HCT116 (cell line): Measurements from ENCODE around the gene APP.

Experiments
- ATF3 ChIP-seq: IDR thresholded peaks from 2 replicates; pipeline ENCODE4 v1.6.1; 2012
- CEBPB ChIP-seq: IDR thresholded peaks from 2 replicates; pipeline ENCODE4 v1.6.1; 2012; ENCODE audit warnings: low read depth
- CTCF ChIP-seq, 3 experiments: fragments of 200-600 bp in 1 of 3; sonication (generic) in 1 of 3; IDR thresholded peaks in 2 of 3; conservative IDR thresholded peaks in 1 of 3; 2 replicates each; pipeline ENCODE4 v1.5.1; 2012 to 2017; ENCODE audit warnings: low read depth in 2 of 3, low read length in 2 of 3, antibody characterized with exemption in 1 of 3, borderline replicate concordance in 1 of 3, control low read depth in 1 of 3, mild to moderate bottlenecking in 1 of 3, mixed read lengths in 1 of 3, mixed run types in 1 of 3, moderate library complexity in 1 of 3; ENCODE audit not compliant: insufficient read depth in 1 of 3
- EGR1 ChIP-seq: IDR thresholded peaks from 2 replicates; pipeline ENCODE4 v1.6.1; 2012; ENCODE audit warnings: low read depth
- EZH2 ChIP-seq: fragments of 200-600 bp; sonication (generic); IDR thresholded peaks from 2 replicates; pipeline ENCODE4 v1.6.1; 2017; ENCODE audit warnings: antibody characterized with exemption, mixed run types
- EZH2phosphoT487 ChIP-seq: fragments of 200-600 bp; IDR thresholded peaks from 2 replicates; pipeline ENCODE4 v1.6.1; 2018; ENCODE audit warnings: antibody characterized with exemption, borderline replicate concordance
- FOSL1 ChIP-seq: IDR thresholded peaks from 2 replicates; pipeline ENCODE4 v1.6.1; 2012; ENCODE audit warnings: low read depth
- MAX ChIP-seq: IDR thresholded peaks from 2 replicates; pipeline ENCODE4 v1.6.1; 2012
- POLR2A ChIP-seq: IDR thresholded peaks from 2 replicates; pipeline ENCODE4 v1.7.0; 2011; ENCODE audit warnings: borderline replicate concordance; ENCODE audit not compliant: insufficient read depth, insufficient read length; ENCODE audit errors: extremely low read depth
- POLR2AphosphoS5 ChIP-seq: IDR thresholded peaks from 2 replicates; pipeline ENCODE4 v1.6.1; 2011; ENCODE audit warnings: mild to moderate bottlenecking, low read depth, low read length, moderate library complexity
- REST ChIP-seq: IDR thresholded peaks from 2 replicates; pipeline ENCODE4 v1.6.1; 2012; ENCODE audit warnings: low read depth
- YY1 ChIP-seq: IDR thresholded peaks from 2 replicates; pipeline ENCODE4 v1.6.1; 2011; ENCODE audit warnings: low read length, low read depth, moderate library complexity, mild to moderate bottlenecking; ENCODE audit not compliant: insufficient replicate concordance; ENCODE audit errors: extremely low read depth
- ZFX ChIP-seq: fragments of 450-650 bp; IDR thresholded peaks from 2 replicates; pipeline ENCODE4 v1.6.1; 2017

GRCh38 chr21:25936776-25937175, 233.8 kb downstream of the APP start:
- TF ChIP-seq CTCF (IDR thresholded peaks at IDR 0.05 in 2 of 3, conservative IDR thresholded peaks at IDR 0.05 in 1 of 3; ENCODE audit: borderline replicate concordance in 1 of 3, insufficient read depth in 1 of 3, low read depth in 2 of 3, low read length in 2 of 3): no peak
- TF ChIP-seq EZH2phosphoT487: no peak
- TF ChIP-seq EZH2: no peak
- no peak for TF ChIP-seq MAX
- TF ChIP-seq POLR2A: no peak
- no peak for TF ChIP-seq FOSL1
- TF ChIP-seq CEBPB: no peak
- no peak for TF ChIP-seq ATF3
- no peak for TF ChIP-seq POLR2AphosphoS5
- TF ChIP-seq YY1: no peak
- no peak for TF ChIP-seq EGR1
- no peak for TF ChIP-seq REST
- no peak for TF ChIP-seq ZFX
